ENCODE data around the gene GALE.

GALE gene

GRCh38 chr1:23810818-23811540 is 10.4 kb upstream of the GALE start:
- peak; percentile 73 for DNase-seq (ENCODE audit: low spot score)
- in situ Hi-C loops (cut with MboI; ENCODE audit: low sequenced_read_pairs, unreplicated experiment), result loop anchor here (5.0 kb wide), 1 partner anchor 106 kb away; no protein-coding TSS in a partner anchor
- TF ChIP-seq CTCF (IDR thresholded peaks at IDR 0.05; ENCODE audit: borderline replicate concordance, control extremely low read depth, extremely low read depth, insufficient read depth, missing control alignments), result peak; percentile 74

- DNase-seq (ENCODE audit: low spot score), result peak; percentile 87
- in situ Hi-C loops (cut with MboI; ENCODE audit: low sequenced_read_pairs, unreplicated experiment), result loop anchor here (5.0 kb wide), 1 partner anchor 108 kb away; no protein-coding TSS in a partner anchor
- peak; percentile 94 for TF ChIP-seq CTCF (IDR thresholded peaks at IDR 0.05; ENCODE audit: borderline replicate concordance, control extremely low read depth, extremely low read depth, insufficient read depth, missing control alignments)
Measured at GRCh38 chr1:23809751-23810171, 9.2 kb upstream of the GALE start.

- in situ Hi-C loops (cut with MboI; ENCODE audit: low sequenced_read_pairs, unreplicated experiment), result no loop called here
- no peak for DNase-seq (ENCODE audit: low spot score)
- TF ChIP-seq CTCF (IDR thresholded peaks at IDR 0.05; ENCODE audit: borderline replicate concordance, control extremely low read depth, extremely low read depth, insufficient read depth, missing control alignments), result no peak
Measured at GRCh38 chr1:23807453-23807852, 6.9 kb upstream of the GALE start.

GRCh38 chr1:23806280-23806679 is 5.7 kb upstream of the GALE start:
- DNase-seq (ENCODE audit: low spot score), result no peak
- in situ Hi-C loops (cut with MboI; ENCODE audit: low sequenced_read_pairs, unreplicated experiment), result no loop called here
- no peak for TF ChIP-seq CTCF (IDR thresholded peaks at IDR 0.05; ENCODE audit: borderline replicate concordance, control extremely low read depth, extremely low read depth, insufficient read depth, missing control alignments)

- no peak for DNase-seq (ENCODE audit: low spot score)
- in situ Hi-C loops (cut with MboI; ENCODE audit: low sequenced_read_pairs, unreplicated experiment), result no loop called here
- no peak for TF ChIP-seq CTCF (IDR thresholded peaks at IDR 0.05; ENCODE audit: borderline replicate concordance, control extremely low read depth, extremely low read depth, insufficient read depth, missing control alignments)
Measured at GRCh38 chr1:23805025-23805424, 4.5 kb upstream of the GALE start.

GRCh38 chr1:23804183-23804835 is 3.8 kb upstream of the GALE start:
- TF ChIP-seq CTCF (IDR thresholded peaks at IDR 0.05; ENCODE audit: borderline replicate concordance, control extremely low read depth, extremely low read depth, insufficient read depth, missing control alignments), result no peak
- no peak for DNase-seq (ENCODE audit: low spot score)
- in situ Hi-C loops (cut with MboI; ENCODE audit: low sequenced_read_pairs, unreplicated experiment), result no loop called here
